Adrenal gland (tissue), 5 donors: ENCODE data around the gene THY1.

Experiments
- POLR2A ChIP-seq, 2 donors: fragments of 450-650 bp; IDR thresholded peaks; one replicate each; pipeline ENCODE4 v1.6.1; 2017; ENCODE audit warnings: antibody characterized with exemption in 2 of 2, mild to moderate bottlenecking in 2 of 2, moderate library complexity in 1 of 2
- TF ChIP-seq, protein P1 (sequence below), 6 experiments: fragments of 450-650 bp in 4 of 6; fragments of 200-600 bp in 2 of 6; sonication (generic) in 1 of 6; IDR thresholded peaks; 1 replicate in 5 of 6; 2 replicates in 1 of 6; pipeline versions ENCODE4 v1.5.1 to v1.8.0; 2016 to 2021; ENCODE audit warnings: antibody characterized with exemption in 6 of 6, mild to moderate bottlenecking in 2 of 6, moderate library complexity in 1 of 6
- donor health status: DM: no; HTN: no; CAD: no.

DNA sequence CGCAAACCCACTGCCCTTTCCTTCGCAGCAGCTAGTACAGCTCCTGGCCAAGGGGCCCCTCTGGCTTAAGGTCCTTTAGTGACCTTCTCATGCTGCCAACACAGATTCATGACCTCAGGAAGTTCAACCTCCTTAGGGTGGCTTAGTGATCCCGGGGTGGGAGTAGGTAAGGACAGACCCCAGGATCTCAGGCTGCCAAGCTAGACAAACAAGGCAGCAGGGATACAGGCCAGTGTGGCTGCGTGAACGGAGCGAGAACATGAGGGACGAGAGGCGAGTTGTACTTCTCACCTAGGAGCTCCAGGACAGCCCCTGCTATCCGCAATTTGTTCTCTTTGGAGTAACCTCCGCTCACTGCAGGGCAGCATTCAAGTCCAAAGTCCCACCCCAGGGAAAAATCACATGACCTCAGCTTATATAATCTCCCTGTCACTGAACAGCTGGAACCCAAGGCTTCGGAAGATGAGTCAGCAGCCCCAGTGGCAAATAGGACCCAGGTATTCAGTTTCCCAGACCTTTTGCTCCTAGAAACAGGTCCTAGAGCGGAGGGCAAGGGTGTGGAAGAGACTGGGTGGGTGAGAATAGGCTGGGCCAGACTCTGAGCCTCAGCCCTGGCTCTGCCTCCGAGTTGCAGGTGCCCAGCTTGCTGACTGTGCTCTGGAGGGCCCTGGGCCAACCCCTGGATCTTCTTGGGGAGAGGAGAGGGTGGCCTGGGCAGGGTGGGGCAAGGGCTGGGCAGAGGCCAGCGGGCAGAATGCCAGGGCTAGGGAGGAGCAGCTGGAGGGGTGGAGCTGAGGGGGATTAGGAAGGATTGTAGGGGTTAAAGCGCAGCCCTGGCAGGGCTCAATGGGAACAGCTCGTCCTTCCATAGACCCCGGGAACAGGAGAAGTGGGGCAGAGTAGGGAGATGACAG is 54.6 kb downstream of the THY1 start:
- TF ChIP-seq, protein P1, sequence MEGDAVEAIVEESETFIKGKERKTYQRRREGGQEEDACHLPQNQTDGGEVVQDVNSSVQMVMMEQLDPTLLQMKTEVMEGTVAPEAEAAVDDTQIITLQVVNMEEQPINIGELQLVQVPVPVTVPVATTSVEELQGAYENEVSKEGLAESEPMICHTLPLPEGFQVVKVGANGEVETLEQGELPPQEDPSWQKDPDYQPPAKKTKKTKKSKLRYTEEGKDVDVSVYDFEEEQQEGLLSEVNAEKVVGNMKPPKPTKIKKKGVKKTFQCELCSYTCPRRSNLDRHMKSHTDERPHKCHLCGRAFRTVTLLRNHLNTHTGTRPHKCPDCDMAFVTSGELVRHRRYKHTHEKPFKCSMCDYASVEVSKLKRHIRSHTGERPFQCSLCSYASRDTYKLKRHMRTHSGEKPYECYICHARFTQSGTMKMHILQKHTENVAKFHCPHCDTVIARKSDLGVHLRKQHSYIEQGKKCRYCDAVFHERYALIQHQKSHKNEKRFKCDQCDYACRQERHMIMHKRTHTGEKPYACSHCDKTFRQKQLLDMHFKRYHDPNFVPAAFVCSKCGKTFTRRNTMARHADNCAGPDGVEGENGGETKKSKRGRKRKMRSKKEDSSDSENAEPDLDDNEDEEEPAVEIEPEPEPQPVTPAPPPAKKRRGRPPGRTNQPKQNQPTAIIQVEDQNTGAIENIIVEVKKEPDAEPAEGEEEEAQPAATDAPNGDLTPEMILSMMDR (IDR thresholded peaks at IDR 0.05) = peak in 1 of 6 experiments; percentile 9
- TF ChIP-seq POLR2A (IDR thresholded peaks at IDR 0.05) = peak in 1 of 2 donors; percentile 68
